GM12875 (cell line): ENCODE results near the gene ASCL2.
"Not testable (repeated sequence)": the region's sequence is repeated elsewhere in the genome, so short reads cannot be mapped to it uniquely, and the experiment has no call there.

Experiments used
- H3K4me3 ChIP-seq: one replicate; pipeline ENCODE4 v1.5.1; 2011; ENCODE audit warnings: low read depth, low read length, control low read depth
- TF ChIP-seq, protein P1 (sequence below): IDR thresholded peaks from 2 replicates; pipeline ENCODE4 v1.5.1; 2011; ENCODE audit warnings: low read depth, mild to moderate bottlenecking, control low read depth, inconsistent platforms, low read length, moderate library complexity, borderline replicate concordance; ENCODE audit not compliant: insufficient read depth

Gene ASCL2

DNA sequence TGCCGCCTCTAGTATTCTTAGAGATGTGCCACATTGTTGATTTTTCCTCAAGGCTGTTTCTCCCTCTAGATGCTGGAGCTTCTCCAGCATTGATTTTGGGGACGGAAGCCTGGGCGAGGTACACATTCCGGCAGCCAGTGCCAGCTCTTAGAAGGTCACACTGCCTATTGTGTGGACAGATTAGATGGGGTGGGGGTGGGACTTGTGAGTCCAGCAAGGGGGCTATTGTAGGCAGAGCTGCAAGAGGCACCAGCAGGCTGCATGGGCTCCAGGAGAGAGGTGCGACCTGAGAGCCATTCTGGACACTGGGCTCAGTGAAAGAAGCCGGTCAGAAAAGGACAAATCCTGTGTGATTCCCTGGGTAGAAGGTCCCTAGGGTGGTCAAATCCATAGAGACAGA, 19.0 kb upstream of the ASCL2 start:
- TF ChIP-seq, protein P1, sequence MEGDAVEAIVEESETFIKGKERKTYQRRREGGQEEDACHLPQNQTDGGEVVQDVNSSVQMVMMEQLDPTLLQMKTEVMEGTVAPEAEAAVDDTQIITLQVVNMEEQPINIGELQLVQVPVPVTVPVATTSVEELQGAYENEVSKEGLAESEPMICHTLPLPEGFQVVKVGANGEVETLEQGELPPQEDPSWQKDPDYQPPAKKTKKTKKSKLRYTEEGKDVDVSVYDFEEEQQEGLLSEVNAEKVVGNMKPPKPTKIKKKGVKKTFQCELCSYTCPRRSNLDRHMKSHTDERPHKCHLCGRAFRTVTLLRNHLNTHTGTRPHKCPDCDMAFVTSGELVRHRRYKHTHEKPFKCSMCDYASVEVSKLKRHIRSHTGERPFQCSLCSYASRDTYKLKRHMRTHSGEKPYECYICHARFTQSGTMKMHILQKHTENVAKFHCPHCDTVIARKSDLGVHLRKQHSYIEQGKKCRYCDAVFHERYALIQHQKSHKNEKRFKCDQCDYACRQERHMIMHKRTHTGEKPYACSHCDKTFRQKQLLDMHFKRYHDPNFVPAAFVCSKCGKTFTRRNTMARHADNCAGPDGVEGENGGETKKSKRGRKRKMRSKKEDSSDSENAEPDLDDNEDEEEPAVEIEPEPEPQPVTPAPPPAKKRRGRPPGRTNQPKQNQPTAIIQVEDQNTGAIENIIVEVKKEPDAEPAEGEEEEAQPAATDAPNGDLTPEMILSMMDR = no peak
- H3K4me3 ChIP-seq = no peak overlapping the region

DNA sequence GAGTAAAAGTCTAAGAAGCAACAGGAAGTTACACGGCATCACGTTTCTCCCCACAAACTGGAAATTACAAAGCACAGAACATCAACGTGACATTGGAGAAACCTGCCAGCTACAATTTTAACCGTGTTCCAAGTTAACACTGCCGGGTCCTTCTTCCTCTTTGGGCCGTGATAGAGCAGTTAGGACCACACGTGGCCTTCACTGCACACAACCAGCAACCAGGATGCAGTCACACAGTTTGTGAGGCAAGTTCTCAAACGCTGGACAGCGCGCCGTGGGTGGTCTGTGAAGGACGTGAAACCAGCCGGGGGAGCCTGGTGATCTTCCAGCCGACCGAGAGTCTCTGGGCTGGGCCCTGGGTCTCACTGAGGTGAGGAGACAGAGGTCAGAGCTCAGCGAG, 16.7 kb upstream of the ASCL2 start:
- TF ChIP-seq, protein P1 = no peak
- H3K4me3 ChIP-seq = no peak overlapping the region

DNA sequence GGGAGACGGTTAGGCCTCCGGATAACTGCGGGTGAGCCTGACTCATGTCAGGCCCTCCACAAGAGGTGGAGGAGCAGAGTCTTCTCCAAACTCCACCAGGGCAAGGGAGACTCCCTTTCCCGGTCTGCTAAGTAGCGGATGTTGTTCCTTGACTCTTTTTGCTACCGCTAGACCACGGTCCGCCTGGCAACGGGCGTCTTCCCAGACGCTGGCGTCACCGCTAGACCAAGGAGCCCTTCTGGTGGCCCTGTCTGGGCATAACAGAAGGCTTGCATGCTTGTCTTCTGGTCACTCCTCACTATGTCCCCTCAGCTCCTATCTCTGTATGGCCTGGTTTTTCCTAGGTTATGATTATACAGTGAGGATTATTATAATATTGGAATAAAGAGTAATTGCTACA, 16.0 kb upstream of the ASCL2 start:
- not testable (repeated sequence) for H3K4me3 ChIP-seq

DNA sequence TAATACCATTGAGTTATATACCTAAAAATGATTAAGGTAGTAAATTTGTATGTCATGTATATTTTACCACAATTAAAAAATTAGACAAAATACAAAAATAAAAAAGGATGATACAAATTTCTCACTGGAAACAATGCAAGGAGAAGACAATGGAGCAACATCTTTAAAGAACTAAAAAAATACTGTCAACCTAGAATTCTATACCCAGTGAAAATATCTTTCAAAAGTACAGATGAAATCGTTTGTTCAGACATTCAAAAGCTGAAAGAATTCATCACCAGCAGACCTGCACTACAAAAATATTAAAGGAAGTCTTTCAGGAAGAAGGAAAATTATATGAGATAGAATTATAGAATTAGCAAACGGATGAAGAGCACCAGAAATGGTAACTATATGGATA, 9.8 kb upstream of the ASCL2 start:
- H3K4me3 ChIP-seq = no peak overlapping the region

DNA sequence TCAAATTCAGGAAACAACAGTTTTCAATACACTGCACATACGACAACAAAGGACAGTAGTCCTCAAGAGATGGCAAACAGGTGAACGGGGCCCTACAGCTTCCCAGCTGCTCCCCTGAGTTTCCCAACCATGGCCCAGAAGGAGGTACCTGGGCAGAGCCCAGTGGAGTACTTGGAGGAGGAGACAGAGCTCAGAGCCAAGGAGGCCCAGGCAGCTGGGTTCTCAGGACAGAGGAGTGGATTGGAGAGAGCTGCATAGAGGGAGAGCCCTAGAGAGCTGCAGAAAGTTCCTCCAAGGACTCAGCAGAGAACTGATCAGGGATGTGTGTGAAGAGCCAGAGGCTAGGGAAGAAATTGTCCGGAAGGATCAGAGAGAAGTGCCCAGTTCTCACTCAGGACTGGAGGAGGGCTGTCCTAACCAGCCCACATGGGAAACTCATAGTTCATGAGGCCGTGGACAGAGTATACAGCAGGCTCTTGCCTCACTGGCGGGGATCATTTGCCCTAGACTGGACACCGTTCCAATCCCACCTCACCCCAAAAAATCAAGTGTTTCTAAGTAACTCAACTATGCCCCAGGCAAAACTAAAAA, 7.6 kb upstream of the ASCL2 start:
- TF ChIP-seq, protein P1 = no peak
- H3K4me3 ChIP-seq = no peak overlapping the region

More for the DNA sequence above, 9.8 kb upstream of the ASCL2 start:
- TF ChIP-seq, protein P1 = no peak

DNA sequence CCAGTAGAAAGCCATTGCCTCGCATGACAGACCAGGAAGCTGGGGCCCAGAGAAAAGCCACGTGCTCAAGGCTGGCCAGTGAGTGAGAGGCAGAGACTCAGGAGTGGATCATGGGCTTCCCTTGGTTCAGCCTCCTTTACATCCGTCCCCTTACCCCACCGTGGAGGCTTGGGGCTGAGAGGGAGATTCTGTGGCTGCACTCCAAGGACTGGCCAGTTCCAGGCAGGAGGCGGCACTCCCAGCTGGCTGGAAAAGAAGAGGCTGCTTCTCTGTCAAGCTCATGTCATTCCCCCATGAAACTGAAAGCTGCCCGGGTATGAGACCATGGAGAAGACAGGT, 6.6 kb upstream of the ASCL2 start:
- TF ChIP-seq, protein P1 = no peak
- H3K4me3 ChIP-seq = no peak overlapping the region

DNA sequence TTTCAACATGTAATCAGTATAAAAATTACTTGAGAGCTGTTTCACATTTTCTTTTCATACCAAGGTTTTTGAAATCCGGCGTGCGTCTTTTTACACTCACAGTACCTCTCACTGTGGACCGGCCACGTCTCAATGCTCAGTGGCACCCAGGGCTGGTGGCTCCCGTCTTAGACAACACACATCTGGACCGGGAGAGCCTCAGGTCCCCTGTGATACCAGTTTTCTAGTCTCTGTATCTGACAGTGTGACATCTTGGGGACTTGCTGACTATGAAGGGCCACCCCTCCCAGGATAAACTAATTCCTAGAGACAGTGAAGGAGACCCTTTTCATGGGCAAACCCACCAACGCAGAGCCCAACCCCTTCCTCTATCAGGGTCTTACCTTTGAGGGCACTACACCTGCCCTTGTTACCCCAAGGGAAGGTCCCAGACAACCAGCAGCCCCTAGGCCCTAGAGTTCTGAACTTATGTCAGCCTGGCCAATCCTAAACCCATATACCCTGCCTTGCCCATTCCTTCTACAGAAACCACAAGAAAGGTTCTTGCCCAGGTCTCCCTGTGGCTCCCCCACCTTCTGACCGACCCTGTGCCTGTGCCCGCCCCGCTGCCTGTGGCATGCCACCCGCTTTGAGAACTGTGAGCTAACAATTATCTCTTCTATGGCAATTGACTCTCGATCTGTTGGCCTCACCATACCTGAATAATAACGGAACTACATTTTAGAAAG, 6.1 kb upstream of the ASCL2 start:
- no peak overlapping the region for H3K4me3 ChIP-seq
- TF ChIP-seq, protein P1 = no peak
